ENCODE measurements around the gene RASGEF1C. TPM values are rescaled to one million over a fixed set of nuclear protein-coding genes. Genes with fewer than 3 reads are reported as not detected.

The RASGEF1C gene
- total and polyA plus RNA-seq, 8 donors: 0.09 to 0.38 TPM; not detected in 6

GRCh38 chr5:180138976-180139730 is 69.9 kb downstream of the RASGEF1C start:
- 51 to 57% methylated on average over 11 of the region's 11 CpGs for WGBS, 2 donors
- peak in 2 of 6 donors; percentile 5 to 39 for DNase-seq
- TF ChIP-seq, protein P1, sequence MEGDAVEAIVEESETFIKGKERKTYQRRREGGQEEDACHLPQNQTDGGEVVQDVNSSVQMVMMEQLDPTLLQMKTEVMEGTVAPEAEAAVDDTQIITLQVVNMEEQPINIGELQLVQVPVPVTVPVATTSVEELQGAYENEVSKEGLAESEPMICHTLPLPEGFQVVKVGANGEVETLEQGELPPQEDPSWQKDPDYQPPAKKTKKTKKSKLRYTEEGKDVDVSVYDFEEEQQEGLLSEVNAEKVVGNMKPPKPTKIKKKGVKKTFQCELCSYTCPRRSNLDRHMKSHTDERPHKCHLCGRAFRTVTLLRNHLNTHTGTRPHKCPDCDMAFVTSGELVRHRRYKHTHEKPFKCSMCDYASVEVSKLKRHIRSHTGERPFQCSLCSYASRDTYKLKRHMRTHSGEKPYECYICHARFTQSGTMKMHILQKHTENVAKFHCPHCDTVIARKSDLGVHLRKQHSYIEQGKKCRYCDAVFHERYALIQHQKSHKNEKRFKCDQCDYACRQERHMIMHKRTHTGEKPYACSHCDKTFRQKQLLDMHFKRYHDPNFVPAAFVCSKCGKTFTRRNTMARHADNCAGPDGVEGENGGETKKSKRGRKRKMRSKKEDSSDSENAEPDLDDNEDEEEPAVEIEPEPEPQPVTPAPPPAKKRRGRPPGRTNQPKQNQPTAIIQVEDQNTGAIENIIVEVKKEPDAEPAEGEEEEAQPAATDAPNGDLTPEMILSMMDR (IDR thresholded peaks at IDR 0.05): no peak
- Histone ChIP-seq H3K27me3 (peaks cover 0 to 4% (median 0%) of the 10 kb centered on the region in 4 donors), H3K4me1 (no peaks in the 10 kb centered on the region), H3K27ac (no peak overlapping the region), H3K4me3 (no peak overlapping the region), H3K36me3 (no peaks in the 10 kb centered on the region), H3K9me3 (no peaks in the 10 kb centered on the region)
- no peak for ATAC-seq
- intact Hi-C loops (cut with DNase I): no loop called here
- no peak for FAIRE-seq

- ATAC-seq (no peak), DNase-seq (peak in 1 of 6 donors; percentile 2), FAIRE-seq (no peak)
- Histone ChIP-seq H3K4me3 (no peak overlapping the region), H3K9me3 (no peaks in the 10 kb centered on the region), H3K36me3 (no peaks in the 10 kb centered on the region), H3K27me3 (peaks cover 0 to 4% (median 0%) of the 10 kb centered on the region in 4 donors), H3K27ac (no peak overlapping the region), H3K4me1 (no peaks in the 10 kb centered on the region)
- intact Hi-C loops (cut with DNase I): no loop called here
- TF ChIP-seq, protein P1 (IDR thresholded peaks at IDR 0.05): no peak
- 52 to 57% methylated on average over 12 of the region's 12 CpGs for whole genome bisulfite sequencing, 2 donors
These were observed 70.6 kb downstream of the RASGEF1C start for GRCh38 chr5:180138214-180138975.

DNA sequence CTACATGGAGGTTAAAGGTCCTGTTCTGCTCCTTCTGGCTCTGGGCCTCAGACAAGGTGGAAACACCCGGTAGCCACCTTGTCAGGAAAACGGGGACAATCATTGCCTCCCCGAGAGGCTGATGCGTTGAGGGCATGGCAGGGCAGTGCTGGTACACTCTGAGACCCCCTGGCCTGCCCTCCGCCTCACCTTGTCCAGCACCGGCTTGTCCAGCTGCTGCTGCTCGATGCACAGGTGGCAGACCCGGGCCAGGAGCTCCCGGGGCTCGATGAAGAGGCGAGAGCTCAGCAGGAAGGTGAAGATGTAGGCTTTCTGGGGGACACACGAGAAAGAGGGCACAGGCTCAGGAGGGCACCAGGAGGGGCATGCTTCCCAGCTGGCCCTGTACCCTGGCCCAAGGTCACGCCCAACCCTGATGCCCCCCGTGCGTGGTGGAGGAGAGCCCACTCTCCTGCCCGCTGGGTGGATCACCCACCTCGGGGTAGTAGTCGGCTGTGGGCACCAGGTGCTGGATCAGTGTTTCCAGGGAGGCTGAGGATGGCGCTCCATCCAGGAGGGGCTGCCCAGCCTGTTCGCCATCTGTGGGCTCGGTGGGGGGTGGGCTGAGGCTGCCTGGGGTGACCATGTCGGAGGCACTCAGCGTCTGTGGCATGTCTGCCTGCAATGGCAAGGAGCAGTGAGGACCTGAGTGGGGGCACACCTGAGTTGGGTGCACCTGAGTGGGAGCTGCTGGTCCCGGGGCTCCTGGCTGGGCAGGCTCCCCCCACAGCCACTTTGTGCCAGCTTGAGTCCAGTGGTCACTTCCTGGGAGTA is 71.4 kb downstream of the RASGEF1C start:
- no peaks in the 10 kb centered on the region for H3K36me3 ChIP-seq
- no peak for FAIRE-seq
- peak in 3 of 6 donors; percentile 4 to 48 (median 10) for DNase-seq
- no peak overlapping the region for H3K4me3 ChIP-seq
- TF ChIP-seq, protein P1 (IDR thresholded peaks at IDR 0.05): no peak
- H3K27me3 ChIP-seq: peaks cover 0 to 4% (median 0%) of the 10 kb centered on the region in 4 donors
- ATAC-seq: no peak
- H3K4me1 ChIP-seq: no peaks in the 10 kb centered on the region
- no peak overlapping the region for H3K27ac ChIP-seq
- no peaks in the 10 kb centered on the region for H3K9me3 ChIP-seq
- WGBS, 2 donors: 73 to 87% methylated on average over 23 to 24 of the region's 24 CpGs
- intact Hi-C loops (cut with DNase I): no loop called here

- Histone ChIP-seq H3K9me3 (no peaks in the 10 kb centered on the region), H3K27ac (no peak overlapping the region), H3K4me3 (no peak overlapping the region), H3K4me1 (no peaks in the 10 kb centered on the region), H3K27me3 (peaks cover 0 to 4% (median 0%) of the 10 kb centered on the region in 4 donors), H3K36me3 (no peaks in the 10 kb centered on the region)
- TF ChIP-seq, protein P1 (IDR thresholded peaks at IDR 0.05): no peak
- intact Hi-C loops (cut with DNase I): no loop called here
- DNase-seq (peak in 3 of 6 donors; percentile 3 to 60 (median 39)), FAIRE-seq (no peak), ATAC-seq (no peak)
- WGBS, 2 donors: 86 to 90% methylated on average over 35 to 38 of the region's 38 CpGs
These were observed 72.2 kb downstream of the RASGEF1C start for GRCh38 chr5:180136630-180137381.
